ENCODE results near the gene MTCH2. TPM values are rescaled to one million over a fixed set of nuclear protein-coding genes. Genes with fewer than 3 reads are reported as not detected.
"Not testable (repeated sequence)": the region's sequence is repeated elsewhere in the genome, so short reads cannot be mapped to it uniquely, and the experiment has no call there.

The MTCH2 gene
- 47.5 TPM for polyA plus RNA-seq (2012; ENCODE audit: insufficient read depth, insufficient read length, low read depth)

DNA sequence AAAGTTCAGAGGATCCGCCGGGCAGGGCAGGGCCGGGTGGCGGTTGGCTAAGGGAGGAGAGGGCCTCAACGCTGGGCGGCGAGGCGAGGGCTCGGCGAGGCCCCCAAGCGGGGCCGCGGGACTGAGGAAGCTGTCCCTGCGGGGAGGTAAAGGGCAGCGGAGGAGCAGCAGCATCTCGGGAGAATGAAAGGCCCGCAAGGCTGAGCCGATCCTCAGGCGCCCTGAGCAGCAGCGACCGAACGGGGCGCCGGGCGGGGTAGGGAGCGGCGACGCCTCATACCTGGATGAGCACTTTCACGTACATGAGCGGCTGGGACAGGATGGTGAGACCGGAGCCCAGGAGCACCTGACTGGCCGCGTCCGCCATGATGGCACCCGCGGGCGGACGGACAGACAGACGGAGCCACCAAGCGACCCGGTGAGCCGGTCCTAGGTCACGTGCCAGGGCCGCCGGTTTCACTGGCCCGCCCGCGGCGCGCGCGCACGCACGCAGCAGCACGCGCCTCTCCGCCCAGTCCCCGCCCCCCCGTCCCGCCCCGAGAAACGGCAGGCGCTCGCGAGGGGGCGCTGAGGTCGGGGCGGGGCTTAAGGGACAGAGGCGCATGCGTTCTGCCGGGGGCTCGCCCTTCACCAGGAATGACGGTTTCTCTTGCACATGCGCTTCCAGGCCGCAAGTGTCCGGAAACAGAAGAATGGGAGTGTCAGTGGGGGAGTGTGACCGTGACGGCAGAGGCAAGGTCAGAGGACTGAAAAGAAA lies at the start of gene MTCH2:
TSS of gene MTCH2 (minus strand) at position 461 of the 757 bp plus-strand sequence. CDS start at position 367, 94 bp downstream.
- DNase-seq = peak; percentile 91
- Histone ChIP-seq H3K4me3 (ENCODE audit: low read depth, low read length) (peak within 1 kb of the TSS; percentile 81), H3K9me3 (no peaks in the 10 kb centered on the region)

DNA sequence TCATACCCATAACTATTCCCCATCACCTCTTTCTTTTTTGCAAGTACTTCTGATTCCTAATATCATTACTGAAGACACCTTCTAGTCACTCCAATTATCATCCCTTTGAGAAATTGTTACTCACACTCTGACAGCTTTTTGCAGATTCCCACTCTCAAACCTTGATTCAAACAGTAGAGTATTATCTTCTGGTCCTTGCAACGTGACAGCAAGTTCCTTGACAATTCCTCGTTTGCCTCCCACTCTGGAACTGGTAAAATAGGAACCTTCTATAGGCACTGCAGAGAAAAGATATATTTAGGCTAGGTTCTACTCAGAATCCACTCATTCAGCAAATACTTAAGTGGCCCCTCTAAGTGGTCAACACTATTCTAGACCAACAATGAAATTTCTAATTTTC lies 49.6 kb upstream of the MTCH2 start:
- H3K4me3 ChIP-seq (ENCODE audit: low read depth, low read length) = no peak overlapping the region
- TF ChIP-seq, protein P1, sequence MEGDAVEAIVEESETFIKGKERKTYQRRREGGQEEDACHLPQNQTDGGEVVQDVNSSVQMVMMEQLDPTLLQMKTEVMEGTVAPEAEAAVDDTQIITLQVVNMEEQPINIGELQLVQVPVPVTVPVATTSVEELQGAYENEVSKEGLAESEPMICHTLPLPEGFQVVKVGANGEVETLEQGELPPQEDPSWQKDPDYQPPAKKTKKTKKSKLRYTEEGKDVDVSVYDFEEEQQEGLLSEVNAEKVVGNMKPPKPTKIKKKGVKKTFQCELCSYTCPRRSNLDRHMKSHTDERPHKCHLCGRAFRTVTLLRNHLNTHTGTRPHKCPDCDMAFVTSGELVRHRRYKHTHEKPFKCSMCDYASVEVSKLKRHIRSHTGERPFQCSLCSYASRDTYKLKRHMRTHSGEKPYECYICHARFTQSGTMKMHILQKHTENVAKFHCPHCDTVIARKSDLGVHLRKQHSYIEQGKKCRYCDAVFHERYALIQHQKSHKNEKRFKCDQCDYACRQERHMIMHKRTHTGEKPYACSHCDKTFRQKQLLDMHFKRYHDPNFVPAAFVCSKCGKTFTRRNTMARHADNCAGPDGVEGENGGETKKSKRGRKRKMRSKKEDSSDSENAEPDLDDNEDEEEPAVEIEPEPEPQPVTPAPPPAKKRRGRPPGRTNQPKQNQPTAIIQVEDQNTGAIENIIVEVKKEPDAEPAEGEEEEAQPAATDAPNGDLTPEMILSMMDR (IDR thresholded peaks at IDR 0.05; ENCODE audit: low read depth, low read length) = no peak
- DNase-seq = no peak
- H3K4me1 ChIP-seq = no peaks in the 10 kb centered on the region
- no peaks in the 10 kb centered on the region for H3K36me3 ChIP-seq
- H3K9me3 ChIP-seq = no peaks in the 10 kb centered on the region
- no peaks in the 10 kb centered on the region for H3K27me3 ChIP-seq

More for the DNA sequence above, at the start of gene MTCH2:
- Histone ChIP-seq H3K4me1 (no peaks in the 10 kb centered on the region), H3K36me3 (peaks cover 10% of the 10 kb centered on the region; the same call in 1 of the 2 replicates), H3K27me3 (no peaks in the 10 kb centered on the region)
- TF ChIP-seq, protein P1 (IDR thresholded peaks at IDR 0.05; ENCODE audit: low read depth, low read length) = no peak

DNA sequence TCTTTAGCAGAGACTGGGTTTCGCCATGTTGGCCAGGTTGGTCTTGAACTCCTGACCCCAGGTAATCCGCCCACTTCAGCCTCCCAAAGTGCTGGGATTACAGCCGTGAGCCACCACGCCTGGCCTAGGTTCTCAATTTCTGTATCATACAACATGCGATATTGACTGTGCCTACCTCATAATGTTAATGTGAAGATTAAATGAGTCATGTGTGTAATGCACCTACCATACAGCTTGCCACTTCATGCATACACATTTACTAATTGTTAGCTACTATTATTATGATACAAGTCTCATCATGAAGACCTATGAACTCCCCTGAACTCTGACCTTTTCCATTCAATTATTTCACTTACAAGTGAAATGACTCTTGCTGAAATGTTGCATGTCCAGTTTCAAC lies 47.1 kb upstream of the MTCH2 start:
- H3K27me3 ChIP-seq = no peaks in the 10 kb centered on the region
- no peak for DNase-seq
- H3K9me3 ChIP-seq = no peaks in the 10 kb centered on the region
- H3K4me3 ChIP-seq (ENCODE audit: low read depth, low read length) = no peak overlapping the region
- no peaks in the 10 kb centered on the region for H3K36me3 ChIP-seq
- no peaks in the 10 kb centered on the region for H3K4me1 ChIP-seq
- TF ChIP-seq, protein P1 (IDR thresholded peaks at IDR 0.05; ENCODE audit: low read depth, low read length) = no peak

DNA sequence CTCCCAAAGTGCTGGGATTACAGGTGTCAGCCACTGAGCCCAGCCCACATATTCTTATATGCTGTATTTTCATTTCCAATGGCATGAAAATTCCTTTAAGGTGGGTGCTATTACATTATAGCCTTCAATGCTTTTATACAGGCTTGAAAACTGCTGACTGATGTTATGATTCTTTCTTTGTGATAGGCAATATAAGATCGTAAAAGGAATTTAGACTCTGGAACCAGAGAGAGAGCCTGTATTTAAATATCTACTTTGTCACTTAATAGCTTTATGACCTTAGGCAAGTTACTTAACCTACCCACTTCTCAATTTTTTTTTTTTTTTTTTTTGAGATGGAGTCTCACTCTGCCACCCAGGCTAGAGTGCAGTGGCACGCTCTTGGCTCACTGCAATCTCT lies 46.6 kb upstream of the MTCH2 start:
- no peaks in the 10 kb centered on the region for H3K9me3 ChIP-seq
- no peak overlapping the region for H3K4me3 ChIP-seq (ENCODE audit: low read depth, low read length)
- no peaks in the 10 kb centered on the region for H3K27me3 ChIP-seq
- H3K4me1 ChIP-seq = no peaks in the 10 kb centered on the region
- no peaks in the 10 kb centered on the region for H3K36me3 ChIP-seq
- no peak for DNase-seq
- TF ChIP-seq, protein P1 (IDR thresholded peaks at IDR 0.05; ENCODE audit: low read depth, low read length) = no peak

DNA sequence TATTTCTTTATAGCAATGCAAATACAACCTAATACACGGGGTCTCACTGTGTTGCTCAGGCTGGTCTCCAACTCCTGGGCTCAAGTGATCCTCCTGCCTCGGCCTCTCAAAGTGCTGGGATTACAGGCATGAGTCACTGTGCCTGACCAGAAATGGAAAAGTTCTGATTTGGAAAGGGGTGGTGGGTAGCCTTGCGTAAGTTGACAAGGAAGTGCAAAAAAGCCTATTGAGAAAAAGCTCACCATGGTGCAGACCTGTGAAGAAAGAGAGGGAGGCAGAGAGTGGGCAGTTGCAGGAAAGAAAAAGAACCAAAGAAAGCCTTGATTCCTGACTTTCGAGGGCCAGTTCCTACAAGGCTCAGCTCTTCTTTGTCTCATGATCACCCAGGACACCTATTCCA lies 45.8 kb upstream of the MTCH2 start:
- Histone ChIP-seq H3K27me3 (no peaks in the 10 kb centered on the region), H3K36me3 (no peaks in the 10 kb centered on the region), H3K4me1 (no peaks in the 10 kb centered on the region), H3K4me3 (ENCODE audit: low read depth, low read length) (no peak overlapping the region), H3K9me3 (no peaks in the 10 kb centered on the region)
- DNase-seq = no peak
- TF ChIP-seq, protein P1 (IDR thresholded peaks at IDR 0.05; ENCODE audit: low read depth, low read length) = no peak

DNA sequence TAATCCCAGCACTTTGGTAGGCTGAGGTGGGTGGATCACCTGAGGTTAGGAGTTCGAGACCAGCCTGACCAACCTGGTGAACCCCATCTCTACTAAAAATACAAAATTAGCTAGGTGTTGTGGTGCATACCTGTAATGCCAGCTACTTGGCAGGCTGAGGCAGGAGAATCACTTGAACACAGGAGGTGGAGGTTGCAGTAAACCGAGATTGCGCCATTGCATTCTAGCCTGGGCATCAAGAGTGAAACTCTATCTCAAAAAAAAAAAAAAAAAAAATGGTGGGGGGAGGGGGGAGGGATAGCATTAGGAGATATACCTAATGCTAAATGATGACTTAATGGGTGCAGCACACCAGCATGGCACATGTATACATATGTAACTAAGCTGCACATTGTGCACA lies 44.3 kb upstream of the MTCH2 start:
- not testable (repeated sequence) for H3K36me3 ChIP-seq; DNase-seq; H3K27me3 ChIP-seq; H3K4me1 ChIP-seq; H3K9me3 ChIP-seq; H3K4me3 ChIP-seq (ENCODE audit: low read depth, low read length)

Measured in BE2C (cell line).